ENCODE measurements around the gene COL23A1.

Gene COL23A1

DNA sequence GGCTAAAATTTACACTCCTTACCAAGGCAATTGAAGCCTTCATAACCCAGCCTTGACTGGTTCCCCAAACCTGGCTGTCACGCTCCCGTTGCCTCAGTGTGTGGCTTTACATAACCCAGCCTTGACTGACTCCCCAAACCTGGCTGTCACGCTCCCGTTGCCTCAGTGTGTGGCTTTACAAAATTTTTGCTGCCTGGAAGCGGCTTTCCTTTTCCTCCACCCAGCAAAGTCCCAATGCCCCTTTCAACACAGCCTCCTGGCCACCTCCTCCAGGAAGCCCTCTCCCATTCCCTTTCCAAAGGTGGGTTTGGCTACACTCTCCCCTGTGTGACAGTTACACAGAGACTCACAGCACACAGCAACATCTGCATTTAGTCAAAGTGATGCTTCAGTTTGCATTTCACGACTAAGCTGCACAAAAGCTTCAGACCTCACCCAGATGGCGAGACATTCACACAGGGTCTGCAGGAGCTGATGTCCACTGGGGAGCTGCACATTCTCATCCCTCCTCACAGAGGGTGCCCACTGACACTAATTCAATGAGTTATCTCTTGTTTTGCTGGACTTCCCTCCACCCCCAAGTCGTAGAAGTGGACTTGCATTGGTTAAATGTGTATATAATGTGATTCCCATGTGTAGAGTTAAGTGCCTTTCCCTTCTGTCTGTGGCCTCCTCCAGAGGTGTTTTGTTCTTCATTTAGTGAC, 201.0 kb downstream of the COL23A1 start:
- no peak for DNase-seq

DNA sequence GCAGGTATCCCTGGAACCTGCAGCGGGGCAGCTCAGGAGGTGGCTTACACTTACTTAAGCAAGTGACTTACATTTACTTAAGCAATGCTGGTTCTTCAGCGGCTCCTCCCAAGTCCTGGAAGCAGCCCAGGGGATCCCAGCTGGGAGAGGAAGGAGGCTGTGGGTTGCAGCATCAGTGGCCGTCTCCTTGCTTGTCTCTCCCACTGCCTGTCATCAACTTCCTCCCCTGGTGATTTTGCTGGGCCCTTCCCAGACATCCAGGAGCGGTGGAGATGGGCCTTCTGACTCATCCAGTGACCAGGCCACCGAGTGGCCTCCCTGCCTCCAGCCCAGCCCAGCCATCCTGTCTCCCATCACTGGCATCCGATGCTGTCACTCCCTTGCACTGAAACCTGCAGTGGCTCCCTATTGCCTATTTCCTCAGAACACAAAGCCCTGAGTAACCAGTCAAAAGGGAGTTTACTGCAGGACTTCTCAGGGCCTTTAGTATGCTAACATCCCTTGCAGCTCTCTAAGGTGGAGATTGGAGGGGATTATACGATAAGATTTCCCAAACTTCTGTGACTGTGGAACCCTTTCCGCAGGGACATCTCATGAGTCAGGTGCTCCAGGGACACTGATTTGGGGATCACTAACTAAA, 201.7 kb downstream of the COL23A1 start:
- DNase-seq: peak; percentile 77

DNA sequence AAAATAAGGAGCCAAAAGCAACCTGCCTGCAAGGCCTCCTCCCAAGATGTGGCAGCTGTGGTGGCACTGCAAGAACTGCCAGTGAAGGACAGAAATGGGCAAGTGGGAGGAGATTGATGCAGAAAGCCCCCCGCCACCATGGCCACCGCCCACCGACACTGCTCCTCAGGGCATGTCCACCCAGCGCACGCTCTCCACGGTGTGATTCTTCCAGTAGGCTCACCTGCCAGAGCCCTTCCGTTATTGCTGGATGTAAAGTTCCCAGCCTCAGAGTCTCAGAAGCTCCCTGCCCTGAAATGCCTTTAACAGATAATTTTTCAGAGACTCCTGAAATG, 202.4 kb downstream of the COL23A1 start:
- no peak for DNase-seq

DNA sequence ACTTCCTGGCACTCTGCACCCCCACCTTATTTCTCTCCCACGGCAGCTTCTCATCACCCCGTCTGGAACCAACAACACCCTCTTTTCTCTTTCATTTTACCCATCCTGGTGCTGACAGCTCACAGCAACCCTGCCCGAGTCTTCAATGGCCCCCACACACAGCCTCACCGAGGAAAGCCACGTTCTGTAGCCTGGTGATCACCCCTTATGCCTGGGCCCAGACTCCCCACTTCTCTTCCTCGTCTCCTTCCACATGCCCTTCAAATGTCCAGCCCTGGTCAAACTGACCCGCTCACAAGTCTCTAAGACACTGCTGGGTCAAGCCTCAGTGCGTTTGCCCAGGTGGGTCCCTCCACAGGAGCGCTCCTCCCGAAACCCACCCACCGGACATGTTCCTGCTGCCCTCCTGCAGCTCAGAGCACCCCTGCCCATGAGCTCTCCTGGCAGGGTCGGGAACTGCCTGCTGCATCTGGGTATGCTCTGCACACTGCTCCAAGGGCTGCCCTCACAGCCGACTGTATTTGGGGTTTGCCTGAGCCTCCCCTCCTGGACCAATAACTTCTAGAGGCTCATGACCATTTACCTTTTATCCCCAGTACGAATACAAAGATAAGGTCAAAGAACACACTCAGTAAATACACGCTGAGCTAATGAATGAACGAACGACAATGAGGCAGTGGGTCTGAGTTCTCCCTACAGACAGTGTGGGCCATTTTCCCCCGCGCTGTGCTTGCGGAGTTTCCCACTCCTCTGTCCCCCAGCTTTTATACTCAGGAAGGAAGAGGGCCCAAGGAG, 202.9 kb downstream of the COL23A1 start:
- no peak for DNase-seq

DNA sequence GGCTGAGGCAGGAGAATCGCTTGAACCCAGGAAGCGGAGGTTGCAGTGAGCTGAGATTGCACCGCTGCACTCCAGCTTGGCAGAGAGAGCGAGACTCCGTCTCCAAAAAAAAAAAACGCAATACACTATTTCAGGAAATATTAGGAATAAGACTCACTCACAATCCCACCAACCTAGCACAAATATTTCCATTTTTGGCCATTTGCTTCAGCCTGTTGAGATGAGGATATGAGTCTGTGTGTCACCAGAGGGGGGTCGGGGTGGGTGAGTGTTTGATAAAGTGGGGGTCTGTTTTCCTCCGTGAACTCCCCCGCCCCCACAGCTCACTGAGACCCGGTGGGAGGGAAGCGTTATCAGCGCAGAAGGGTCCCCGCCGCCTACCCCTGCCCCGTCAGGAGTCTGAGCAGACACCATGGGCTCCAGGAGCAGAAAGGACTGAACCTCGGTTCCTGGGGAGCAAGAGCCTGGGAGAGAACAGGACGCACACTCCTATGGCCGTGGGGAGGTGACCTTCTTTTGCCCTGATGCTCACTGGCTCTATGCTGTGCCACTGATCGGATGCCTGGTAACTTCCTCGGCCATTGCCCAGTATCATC, 203.8 kb downstream of the COL23A1 start:
- peak; percentile 29 for DNase-seq

DNA sequence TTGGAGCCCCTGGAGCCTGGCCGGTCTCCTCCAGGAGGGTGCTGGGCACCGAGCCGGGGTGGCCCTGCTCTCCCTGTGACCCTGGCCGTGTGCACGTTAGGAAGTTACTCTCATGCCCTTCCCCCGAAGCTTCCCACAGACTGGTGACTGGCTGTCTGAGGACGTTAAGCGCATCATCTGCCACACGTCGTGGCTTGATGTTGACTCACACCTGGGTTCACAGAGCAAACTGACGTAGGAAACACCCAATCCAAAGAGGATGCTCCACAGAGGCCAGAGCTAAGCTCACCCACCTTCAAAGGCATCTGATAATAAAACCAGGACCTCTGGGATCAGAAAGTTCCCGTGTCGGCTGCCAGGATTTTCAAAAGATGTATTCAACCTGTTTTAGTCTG, 204.7 kb downstream of the COL23A1 start:
- DNase-seq: peak; percentile 64

DNA sequence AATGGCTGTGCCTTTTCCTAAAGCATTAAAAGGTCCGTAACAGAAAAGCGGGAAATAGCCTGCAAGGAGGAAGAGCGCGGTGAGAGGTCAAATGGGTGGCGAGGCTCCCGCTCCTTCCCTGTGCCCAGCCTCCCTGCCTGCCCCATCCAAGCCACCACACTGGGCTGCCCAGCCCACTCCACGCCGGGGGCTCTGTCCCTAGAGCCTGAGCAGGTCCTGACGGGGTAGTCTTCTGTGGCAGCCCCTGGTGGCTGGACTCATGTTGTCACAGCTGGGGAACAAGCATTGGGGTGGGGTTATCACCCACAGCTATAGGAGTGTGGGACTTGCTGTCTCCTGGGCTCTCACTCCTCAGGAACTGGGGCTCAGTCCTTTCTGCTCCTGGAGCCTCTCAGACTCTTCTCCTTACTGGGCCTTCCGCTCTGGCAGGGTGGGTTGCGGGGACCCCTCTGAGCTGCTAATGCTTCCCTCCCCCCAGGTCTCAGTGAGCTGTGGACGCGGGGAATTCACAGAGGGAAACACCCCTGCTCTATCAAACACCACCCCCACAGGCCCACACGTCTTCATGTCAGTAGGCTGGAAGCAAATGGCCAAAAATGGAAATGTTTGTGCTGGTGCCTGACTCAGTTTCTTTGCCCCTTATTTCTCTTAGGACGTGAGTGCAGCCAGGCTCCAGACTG, 205.2 kb downstream of the COL23A1 start:
- no peak for DNase-seq

DNA sequence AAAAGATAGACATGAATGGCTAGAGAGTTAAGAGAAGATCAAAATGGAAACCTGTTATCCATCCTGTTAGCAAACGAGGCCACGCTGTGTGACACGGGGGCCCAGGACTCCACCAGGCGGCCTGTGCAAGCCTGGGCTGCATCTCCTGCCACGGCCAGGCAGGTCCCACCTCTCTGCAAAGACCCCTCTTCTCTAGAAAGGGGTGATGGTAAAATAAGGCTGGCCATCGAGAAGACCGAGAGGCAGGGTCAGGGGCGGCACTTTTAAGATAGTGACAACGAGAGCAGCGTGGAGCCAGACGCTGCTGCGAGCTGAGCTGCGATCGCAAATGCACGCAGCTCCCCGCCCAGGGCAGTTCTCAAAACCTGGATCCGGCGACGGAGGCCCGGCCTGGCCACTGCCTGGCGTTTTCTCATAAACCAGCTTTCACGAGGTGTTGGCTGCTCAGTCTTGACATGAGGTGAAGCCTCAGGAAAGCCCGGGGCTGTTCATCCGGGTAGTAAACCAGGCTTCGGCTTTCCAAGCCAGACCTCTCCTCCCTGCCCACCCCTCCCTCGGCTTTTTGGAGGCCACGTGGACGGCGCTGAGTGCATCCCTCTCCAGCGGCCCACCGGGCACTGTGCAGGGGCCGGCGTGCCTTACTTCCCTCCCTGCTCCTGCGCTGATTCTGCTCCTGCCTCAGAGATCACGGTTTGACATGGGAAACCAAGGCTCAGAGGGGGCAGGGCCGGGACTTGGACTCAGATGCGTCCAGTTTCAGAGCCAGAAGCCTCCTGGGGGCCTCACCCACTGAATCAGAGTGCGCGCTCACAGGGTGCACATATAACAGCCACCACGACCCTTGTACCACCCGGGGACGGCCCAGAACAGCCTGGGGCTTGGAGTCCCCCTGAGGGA, 206.0 kb downstream of the COL23A1 start:
- DNase-seq: no peak

DNA sequence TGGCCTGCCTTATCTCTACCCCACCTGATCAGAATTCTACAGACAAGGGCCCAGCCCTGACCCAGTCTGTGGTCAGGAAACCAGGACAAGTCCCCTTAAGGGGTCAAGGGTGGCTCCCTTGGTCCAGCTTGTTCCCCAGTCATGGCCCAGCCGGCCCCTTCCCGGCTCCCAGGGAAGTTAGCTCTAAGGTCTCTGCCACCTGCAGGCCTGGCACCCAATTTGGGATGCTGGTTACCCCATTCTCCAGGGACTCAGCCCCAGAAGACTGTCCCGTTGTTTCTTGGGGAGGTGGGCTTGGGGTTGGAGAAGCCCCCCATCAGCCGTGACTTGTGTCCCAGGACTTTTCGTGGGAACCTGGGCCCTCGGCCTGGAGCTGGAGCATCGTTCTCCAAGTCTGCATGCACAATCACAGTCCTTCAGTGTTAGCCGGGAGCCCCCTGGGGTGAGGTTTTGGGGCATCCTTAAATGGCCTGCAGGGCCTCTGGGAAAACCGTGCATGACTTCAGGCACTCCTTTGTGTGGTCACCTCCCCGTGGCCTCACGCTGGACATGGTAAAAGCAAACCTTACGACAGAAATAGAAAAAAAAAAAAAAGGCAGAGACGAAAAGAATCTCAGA, 206.8 kb downstream of the COL23A1 start:
- DNase-seq: no peak

DNA sequence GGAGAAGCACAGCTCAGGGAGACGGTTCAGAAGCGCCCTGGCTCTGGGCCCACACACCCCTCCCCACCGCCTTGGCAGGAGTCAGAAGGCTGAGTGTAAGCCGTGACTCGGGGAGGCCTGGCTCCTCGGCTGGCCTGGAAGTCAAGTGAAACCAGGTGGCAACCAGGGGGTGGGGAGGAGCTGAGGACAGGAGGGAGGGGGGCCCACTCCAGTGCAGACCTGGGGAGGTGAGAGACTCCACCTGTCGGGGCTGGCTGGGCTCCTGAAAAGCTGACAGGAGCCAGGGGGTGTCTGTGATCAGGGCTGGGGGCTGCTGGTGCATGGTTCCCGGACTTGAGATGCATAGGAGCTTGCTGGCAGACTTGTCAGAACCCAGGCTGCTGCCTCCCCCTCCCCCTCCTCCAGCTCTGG, 207.4 kb downstream of the COL23A1 start:
- no peak for DNase-seq

DNA sequence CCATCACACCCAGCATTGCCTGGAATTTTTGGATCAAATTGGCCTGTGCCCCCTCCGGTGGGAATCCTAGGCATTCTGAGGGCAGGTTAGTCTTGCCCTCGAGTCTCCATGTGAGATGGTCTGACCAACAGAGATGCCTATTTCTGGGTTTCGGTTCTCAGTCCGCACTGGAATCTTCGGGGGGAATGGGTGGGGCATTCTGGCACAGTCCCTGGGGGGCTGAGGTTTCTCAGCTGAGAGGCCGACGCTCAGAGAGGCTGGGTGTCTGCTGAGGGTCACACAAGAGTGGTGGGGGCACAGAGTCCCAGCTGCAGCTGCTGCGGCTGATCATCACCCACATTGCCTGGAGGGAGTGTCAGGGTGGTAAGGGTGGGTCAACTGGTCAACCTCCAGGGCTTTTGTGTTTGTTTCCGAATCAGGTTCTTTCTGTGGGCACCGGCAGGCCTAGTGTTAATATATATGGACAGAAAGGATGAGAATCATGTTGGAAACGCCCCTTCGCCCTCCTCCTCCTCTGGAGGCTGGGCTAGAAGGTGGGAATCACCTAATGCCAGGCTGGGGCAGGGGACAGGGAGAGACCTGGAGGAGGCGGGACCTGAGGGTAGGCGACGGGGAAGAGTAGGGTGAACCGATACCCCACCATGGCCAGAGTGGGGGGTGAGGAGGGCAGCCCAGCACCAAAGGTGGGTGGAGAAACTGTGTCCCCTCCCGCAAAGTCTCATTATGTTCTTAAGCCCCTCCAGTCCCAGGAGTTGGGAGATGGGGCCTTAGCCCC, 208.1 kb downstream of the COL23A1 start:
- DNase-seq: no peak

DNA sequence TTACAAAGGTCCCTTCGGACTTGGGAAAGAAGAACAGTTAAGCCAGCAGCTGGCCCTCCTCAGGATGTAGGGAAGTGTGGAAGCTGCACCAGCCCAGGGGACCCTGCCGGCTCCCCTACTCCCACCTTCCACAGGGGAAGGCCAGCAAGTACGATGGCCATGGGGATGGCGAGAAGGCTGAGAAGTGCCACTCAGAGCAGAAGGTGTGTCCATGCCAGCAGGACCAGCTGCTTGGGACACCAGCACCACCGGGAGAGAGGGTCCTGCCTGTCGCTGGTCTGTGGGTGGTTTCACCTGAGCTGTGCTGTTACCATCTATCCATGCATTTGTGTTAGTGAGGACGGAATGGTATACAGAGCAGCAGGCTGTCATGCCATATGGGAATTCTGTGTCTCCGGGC, 209.0 kb downstream of the COL23A1 start:
- DNase-seq: no peak

DNA sequence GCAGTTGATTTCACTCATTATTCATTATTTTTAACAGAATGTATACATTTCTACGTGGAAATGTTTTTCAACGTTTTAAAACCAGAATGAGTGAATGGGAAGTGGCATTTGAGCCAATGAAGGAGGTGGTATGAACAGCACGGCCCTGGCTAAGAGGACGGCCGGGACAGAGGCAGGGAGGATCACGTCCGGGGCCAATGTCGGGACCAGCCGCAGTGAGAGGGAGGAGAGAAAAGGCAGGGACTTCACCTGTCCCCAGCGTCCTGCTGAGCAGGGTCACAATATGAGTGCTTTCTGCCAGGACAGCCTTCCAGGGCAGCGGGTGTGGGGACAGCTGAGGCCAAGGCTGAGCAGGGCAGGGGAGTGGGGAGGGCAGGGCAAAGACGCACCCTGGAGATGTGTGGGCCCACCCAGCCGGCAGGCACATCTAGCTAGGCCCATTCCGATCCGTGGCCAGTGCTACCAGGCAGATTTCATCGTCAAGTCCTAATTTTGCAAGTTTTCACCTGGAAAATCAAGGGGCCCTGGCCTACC, 209.6 kb downstream of the COL23A1 start:
- no peak for DNase-seq

DNA sequence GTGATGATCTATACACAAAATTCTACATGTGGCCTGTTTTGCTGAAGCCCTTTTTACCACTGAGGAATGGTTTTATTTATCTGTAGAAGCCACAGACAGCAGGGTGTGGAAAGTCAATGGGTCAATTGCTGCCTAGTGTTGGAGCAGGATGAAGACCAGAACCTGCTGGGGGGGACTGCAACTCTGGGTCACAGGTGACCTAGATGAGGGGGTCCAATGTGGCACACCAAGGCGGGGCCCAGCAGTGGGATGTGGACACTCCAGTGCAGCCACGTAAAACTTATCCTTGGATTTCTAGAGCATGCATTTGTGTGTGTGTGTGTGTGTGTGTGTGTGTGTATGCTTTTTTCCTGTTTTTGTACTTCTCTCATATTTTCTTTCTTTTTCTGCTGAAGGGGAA, 210.1 kb downstream of the COL23A1 start:
- no peak for DNase-seq

DNA sequence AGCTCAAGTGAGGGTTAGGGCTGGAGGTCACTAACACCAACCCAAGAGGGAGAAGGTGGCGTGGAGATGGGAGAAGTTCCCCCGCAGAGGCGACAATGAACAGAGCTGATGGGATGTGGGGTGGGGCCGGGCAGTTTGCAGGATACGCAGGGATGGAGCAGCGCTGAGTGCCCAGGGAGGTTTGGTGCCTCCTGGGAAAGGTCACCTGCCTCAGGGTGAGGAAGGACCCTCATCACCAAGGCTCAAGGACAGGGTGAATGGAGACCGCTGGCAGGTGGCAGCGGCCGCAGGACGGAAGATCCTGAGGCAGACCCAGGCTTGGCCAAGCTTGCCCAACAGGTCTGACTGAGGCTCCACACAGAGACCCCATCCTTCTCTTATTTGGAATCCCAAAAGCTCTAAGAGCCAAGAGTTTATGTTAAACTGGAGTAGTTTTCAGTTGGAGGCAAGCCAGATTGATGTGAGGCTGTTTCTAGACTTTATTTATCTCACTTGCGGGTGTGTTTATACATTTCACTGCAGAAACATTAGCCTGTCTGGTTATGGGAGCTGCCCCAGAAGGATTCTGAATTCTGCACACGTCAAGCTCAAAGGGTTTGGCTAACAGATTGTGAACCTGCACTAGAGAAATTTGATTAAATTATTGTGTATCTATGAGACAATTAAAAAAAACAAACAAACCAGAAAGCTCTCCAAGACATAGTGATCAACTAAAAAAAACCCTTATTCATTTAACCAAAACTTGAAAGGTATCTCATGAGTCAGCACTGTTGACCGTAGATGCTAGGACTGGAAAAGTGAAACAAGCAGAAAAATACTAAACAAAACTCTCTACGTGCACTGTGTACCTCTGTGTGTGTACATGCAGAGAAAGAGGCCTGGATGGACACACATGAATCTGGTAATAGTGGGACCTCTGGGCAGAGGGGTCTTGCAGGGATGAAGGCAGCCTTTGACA, 211.4 kb downstream of the COL23A1 start:
- no peak for DNase-seq

DNA sequence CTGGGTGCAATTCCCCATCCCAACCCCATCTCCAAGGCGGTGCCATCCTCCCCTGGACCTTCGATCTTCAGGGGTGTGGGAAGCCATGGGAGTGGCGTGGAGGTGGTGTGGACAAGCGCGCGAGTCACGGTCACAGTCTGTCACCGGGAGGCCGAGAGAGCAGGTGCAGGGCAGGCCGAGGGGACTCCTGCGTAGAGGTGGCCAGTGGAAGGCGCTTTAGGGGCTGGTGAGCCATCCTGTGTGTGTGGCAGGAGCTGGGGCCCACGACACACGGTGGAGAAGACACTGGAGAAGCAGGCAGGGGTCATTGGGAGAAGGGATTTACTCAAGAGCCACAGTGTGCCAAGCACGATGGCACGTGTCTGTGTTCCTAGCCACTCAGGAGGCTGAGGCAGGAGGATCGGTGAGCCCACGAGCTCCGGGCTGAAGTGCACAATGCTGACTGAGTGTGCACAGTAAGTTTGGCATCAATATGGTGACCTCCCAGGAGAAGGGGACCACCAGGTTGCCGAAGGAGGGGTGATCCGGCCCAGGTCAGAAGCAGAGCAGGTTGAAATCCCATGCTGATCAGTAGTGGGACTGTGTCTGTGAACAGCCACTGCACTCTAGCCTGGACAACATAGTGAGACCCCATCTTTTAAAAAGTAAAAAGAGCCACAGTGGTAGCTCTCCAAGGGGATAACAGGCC, 212.5 kb downstream of the COL23A1 start:
- DNase-seq: no peak

DNA sequence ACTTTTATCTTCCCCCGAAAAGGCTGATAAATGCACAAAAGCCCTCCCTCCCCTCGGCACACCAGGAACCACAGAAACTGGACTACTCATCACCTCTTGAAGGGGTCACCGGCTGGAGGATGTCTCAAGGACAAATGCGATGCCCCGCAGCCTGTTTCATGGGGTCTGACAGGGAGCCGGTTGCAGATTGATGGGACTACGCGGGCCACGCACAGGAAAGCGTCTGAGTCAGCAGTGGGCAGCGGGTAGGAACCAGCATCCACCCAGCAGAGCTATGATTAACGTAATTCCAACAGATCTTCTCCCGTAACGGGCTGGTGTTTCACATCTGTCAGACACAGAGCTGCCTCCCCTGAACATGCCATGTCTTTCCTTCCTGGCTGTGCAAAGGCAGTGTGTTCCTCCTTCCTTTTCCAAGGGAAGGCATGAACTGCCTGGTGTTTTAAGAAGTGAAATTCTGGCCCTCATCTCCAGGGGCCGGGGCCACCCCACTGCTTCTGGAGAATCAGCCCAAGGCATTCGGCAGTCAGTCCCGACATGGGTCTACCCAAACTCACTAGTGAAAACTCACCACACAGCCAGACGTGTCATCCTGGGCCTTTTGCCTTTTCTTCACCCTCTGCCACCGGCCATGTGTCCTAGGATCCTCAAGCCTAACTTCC, 213.1 kb downstream of the COL23A1 start:
- DNase-seq: no peak

DNA sequence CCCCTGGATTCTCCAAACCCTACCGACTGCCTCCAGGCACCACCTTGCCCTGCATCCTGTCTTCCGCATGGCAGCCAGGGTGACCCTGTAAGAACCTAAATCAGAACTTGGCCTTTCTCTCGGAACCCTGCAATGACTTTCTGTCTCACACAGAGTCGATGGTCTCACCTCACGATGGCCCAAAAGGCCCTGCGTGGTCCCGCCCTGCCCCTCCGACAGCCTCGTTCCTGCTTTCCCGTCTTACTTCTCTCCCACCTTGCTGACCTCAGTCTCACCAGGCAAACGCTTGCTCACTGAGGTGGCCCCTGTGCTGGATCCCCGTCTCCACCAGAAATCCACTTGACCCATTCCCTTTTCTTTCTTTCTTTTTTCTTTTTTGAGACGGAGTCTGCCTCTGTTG, 214.8 kb downstream of the COL23A1 start:
- no peak for DNase-seq
